MV-4-11 (cell line): ENCODE measurements around the gene GMPS.
"Not testable (repeated sequence)": the region's sequence is repeated elsewhere in the genome, so short reads cannot be mapped to it uniquely, and the experiment has no call there.

ENCODE experiments used
- DNase-seq: peaks from one replicate; lab custom pipeline; 2025; lab: John Stamatoyannopoulos, UW

Gene GMPS

GRCh38 chr3:155870133-155870944, at the start of gene GMPS:
Gene GMPS (plus strand): TSS chr3:155870650. CDS start chr3:155870871, 221 bp downstream.
- peak; percentile 89 for DNase-seq

DNA sequence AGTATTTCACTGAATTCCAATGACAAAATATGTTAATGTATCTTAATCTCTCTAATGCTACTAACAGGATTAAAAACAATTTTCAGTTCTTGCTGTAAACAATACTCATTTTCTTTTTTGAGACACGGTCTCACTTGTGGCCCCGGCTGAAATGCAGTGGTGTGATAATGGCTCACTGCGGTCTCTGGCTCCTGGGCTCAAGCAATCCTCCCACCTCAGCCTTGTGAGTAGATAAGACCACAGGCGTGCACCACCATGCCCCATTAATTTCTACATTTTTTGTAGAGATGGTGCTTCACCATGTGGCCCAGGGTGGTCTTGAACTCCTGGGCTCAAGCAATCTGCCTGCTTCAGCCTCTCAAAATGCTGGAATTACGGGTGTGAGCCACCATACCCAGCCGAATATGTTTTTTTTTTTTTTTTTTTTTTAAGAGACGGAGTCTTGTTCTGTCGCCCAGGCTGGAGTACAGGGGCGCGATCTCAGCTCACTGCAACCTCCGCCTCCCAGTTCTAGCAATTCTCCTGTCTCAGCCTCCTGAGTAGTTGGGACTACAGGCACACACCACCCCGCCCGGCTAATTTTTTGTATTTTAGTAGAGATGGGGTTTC, 41.9 kb upstream of the GMPS start:
- not testable (repeated sequence) for DNase-seq

GRCh38 chr3:155835341-155836071, 34.9 kb upstream of the GMPS start:
- DNase-seq = no peak

DNA sequence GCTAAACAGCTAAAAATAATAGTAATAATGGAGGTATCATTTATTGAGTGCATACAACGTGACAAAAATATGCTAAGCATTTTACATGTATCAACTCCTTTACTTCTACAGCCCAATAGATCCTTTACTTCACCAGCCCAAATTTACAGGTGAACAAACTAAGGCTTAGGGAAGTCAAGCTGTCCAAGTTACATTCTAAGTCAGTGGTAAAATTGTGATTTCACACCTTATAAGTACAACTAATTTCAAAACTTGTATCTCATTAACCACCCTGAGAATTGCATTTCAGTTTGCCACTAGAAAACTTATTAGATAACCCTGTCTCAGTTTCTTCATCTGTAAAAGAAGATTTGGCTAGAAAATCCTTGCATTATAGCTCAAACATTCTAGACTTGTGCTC, 26.9 kb upstream of the GMPS start:
- no peak for DNase-seq

DNA sequence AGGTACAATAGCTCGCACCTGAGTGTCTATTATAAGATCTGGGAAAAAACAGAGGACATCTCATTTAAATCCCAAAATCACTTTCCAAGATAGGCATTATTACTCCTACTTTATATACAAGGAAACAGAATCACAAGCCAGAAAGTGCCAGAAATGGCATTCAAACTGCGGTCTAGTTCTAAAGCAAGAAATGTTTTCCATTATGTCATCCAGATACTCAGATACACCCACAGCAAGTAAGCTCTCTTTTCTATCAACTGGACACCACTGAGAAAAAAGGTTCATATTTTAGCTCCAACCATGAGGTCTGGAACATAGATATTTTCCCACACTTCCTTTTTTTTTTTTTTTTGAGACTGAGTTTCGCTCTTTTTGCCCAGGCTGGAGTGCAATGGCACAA, 24.3 kb upstream of the GMPS start:
- DNase-seq = no peak

DNA sequence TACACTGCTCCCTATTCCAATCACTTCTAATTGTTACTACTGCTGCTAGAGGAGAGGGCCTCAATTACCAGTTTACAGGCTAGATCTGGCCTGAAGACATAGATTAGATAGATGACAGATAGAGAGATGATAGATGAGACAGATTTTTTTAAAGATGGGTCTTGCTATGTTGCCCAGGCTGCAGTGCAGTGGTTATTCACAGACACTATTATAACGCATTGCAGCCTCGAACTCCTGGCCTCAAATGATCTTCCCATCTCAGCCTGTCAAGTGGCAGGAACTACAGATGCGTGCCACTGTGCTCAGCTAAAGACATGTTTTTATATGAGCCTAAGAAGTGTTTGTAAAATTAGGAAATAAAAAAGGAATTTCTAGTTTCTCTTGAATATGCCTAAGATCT, 22.5 kb upstream of the GMPS start:
- DNase-seq = no peak

DNA sequence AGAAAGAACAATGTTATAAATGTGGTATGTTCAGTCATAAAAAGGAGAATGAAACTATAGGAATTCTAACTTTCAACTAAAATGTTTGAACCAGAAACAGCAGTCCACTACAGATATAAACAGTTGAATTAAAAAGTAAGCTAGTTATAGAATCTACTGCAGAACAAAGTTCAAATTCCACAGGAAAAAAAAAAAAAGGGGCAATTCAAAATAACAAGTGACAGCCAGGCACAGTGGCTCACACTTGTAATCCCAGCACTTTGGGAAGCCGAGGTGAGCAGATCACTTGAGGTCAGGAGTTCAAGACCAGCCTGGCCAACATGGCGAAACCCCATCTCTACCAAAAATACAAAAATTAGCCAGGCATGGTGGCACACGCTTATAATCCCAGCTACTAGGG, 21.0 kb upstream of the GMPS start:
- not testable (repeated sequence) for DNase-seq

GRCh38 chr3:155852341-155852740, 18.1 kb upstream of the GMPS start:
- no peak for DNase-seq

DNA sequence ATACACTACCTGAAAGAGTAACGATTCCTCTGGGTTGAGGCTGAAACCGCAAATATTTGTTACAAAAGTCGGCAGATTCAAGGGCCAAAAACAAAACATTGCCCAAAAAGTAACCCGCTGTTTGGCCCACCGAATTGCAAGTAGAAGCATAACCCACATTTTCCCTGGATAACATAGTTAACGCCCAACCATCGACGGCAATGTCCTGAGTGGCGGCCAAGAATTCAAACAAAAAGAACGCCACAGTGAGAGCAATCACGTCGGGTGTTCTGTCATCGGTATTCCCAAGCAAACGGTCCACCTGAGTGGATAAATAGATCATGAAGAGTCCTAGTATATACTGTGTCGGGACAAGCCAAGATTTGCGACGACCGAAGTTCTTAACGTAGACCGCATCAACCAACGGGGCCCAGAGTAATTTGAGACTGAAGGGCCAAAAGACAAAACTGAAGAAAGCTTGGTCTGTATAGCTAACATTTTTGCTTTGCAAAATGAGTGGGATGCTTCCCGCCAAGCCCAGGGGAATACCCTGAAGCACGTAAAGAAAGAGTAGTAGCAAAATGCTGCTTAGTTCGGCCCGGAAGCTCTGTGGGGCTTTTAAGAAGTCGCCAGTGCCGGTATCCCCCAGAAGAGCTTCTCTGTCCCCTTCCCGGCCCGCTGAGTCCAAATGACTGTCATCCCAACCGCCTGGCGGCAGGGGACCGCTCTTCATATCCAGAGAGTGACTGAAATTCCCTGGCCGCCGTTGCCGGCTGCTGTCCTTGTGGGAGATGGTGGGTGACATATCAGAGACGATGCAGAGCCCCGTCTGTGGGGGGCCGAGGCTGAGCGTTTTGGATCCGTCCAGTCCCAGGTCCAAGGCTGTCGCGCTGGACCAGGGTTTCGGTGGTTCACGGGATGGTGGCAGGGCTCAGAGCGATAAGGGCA, 17.0 kb upstream of the GMPS start:
- DNase-seq = peak; percentile 25

DNA sequence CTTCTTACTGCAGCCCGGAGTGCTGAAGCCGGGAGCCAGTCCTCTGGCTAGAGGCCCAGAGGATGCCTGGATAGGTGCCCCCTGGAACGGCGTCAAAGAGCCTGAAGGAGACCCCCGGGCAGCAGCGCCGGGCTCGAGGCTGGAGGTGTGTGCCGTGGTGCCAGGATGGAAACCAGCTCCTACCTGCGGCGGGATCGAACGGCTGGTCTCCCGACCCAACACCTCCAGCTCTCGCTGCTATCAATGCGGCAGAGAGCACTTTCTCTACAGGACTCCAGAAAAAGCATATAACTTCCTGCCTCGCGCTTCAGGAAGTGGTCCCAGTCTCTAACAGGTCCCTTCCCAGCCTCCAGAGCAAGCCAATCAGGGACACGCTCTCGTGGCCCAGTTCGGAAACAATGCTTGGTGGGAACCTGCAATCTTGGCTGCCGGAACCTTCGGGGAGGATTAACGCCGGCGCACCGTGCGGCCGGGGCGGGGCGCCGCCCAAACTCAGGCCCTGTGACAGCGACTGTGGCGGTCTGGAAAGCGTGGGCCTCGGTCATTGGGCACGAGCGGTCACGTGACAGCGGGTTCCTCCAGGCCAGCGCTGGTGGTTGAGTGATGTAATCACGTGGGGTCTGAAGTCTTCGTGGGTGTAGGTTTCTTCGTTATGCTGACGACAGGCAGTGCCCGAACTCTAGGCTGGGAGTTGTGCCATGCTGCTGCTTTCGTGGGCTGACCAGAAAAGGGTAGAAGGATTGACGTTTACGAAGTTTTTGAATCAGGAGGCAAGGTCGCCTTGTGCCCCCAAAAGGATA, 16.1 kb upstream of the GMPS start, which contains the start of gene SLC33A1:
SLC33A1 (minus strand) TSS at position 287 of the 800 bp plus-strand sequence. CDS start 430 bp downstream, outside the sequence.
- peak; percentile 99 for DNase-seq

DNA sequence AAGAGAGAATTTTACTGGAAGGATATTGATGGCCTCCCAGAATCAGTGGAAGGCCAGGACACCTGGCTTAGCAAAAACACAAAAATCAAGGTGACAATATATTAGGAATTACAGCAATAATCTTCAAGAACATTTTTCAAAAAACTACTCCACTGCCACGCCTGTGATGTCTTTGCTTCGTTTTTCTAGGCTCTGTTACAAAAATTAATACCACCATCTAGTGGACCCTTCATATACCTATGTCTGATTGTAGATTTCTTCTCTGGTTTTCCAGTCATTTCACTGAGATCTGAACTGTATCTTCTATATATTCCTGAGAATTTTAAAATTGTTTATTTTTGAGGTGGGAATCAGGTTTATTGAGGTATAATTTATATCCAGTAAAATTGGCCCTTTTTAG, 10.6 kb upstream of the GMPS start:
- DNase-seq = peak; percentile 37

DNA sequence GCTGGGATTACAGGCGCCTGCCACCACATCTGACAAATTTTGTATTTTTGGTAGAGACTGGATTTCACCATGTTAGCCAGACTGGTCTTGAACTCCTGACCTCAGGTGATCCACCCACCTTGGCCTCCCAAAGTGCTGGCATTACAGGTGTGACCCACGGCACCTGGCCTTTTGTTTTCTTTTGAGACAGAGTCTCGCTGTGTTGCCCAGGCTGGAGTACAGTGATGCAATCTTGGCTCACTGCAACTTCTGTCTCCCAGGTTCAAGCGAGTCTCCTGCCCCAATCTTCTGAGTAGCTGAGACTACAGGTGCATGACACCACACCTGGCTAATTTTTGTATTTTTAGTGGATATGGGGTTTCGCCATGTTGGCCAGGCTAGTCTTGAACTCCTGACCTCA, 10.0 kb upstream of the GMPS start:
- not testable (repeated sequence) for DNase-seq

- DNase-seq = no peak
Observed at GRCh38 chr3:155861476-155862183, 8.8 kb upstream of the GMPS start.

- DNase-seq = peak; percentile 64
Observed at GRCh38 chr3:155862290-155862982, 8.0 kb upstream of the GMPS start.

DNA sequence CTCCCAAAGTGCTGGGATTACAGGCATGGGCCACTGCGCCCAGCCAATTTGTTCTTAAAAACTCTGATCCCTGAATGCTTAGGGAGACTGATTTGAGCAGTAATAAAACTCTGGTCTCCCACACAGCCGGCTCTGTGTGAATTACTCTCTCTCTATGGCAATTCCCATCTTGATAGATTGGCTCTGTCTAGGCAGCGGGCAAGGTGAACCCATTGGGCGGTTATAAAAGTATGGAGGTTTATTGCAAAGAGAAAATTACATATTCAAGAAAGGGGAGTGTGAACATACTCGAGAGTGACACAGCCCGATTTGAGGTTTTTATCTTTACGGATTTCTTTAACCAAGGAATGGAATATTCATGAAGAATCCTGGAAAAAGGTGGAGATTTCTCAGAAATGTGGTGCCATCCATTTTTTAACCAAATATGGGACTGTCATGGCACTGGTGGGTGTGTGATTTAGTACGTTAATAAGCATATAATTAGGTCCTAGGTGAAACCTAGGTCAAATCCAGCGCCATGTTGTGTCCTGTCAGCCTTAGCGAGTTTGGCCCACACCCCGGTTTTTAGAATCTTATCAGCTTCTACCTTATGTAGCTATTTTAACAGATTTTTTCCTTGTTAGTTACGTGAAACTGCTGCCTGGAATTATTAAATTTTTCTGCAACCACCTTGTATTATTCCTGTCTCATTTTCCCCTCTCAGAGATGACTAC, 7.2 kb upstream of the GMPS start:
- no peak for DNase-seq

DNA sequence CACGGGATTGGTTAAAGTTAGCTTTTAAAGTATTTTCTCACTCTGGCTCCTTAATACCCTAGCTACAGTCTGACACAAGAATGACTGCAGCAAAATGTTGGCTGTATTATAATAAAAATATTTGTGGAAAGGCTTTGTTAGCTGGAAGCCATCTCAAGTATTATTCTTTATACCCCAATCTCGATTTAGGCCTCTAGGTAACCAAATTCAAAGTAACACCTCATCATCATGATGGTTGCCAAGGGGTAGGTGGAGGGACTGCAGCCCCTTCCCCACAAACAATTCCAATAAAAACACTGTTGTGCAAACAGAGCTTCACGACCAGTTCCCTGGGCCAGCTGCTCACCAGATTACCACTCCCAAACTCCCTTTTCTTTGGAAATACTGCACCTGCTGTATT, 759 bp upstream of the GMPS start:
- no peak for DNase-seq

DNA sequence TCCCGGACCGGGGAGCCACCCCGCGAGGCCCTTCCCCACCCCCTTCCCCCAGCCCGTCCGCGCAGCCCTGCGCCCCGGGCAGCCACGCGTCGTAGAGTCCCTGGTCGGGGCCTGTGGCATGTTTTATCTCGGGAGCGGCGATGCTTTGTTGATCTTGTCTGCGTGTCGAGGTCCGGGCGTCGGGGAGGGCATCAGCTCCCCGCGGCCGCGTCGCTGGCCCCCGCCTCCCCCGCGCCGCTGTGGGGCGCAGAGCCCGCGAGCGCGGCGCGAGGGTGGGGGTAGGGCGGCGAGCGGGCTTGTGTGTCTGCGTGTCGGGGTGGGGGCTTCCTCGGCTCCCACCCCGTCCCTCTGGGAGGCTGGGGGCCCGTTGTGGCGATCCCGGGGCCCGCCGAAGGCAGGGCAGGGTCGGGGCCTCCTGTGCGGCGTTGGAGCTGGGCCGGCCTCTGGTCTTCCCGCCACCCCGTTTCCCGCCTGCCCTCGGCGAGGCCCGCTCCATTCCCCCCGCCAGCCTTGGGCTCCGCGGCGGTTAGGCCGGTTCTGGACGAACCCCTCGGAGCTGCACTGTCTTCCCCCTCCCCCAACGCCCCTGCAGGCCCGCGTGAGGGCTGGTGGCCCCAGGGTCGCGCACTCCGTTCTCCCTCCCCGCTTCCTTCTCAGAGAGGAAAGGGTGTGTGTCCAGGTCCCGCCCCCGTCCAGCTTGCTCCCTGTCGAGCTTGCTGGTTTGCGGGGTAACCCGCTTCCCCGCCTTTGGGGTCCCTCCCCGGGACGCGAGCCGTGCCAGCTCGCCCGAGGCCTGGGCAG, 695 bp downstream of the GMPS start:
- peak; percentile 31 for DNase-seq

DNA sequence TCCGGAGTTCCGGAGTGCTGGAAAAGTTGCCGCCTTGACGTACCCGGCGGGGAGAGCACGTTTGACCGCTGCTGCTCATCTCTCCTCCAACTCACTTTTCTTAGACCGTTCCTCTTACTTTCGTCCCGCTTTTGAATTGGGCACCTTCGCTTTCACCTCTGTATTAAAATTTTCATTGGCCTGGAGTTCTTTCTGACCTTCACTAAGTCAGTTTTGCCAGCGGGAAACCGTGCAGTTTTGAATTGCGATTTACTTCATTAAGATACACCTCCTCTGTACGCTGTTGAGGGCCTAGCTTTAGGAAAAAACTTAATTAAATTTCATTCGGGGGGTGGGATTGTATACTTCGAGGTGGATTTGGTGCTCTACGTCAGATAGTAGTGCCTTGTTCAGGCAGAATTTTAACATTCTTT, 1.3 kb downstream of the GMPS start:
- no peak for DNase-seq
